SK-N-SH treated with all-trans-retinoic acid at 6 μM for 48 hours (cell line): ENCODE results near the gene COPS9.

Experiments
- ARNTL ChIP-seq: fragments of 450-650 bp; formaldehyde crosslinking; IDR thresholded peaks from 2 replicates; pipeline ENCODE4 v1.5.0; 2020; ENCODE audit warnings: low read depth, mild to moderate bottlenecking, moderate library complexity, borderline replicate concordance
- CSDC2 ChIP-seq: fragments of 250-450 bp; sonication (Bioruptor Pico); IDR thresholded peaks from 2 replicates; pipeline ENCODE4 v1.5.0; 2020; ENCODE audit warnings: mild to moderate bottlenecking, moderate library complexity
- GLIS3 ChIP-seq: fragments of 250-450 bp; sonication (Bioruptor Pico); IDR thresholded peaks from 2 replicates; pipeline ENCODE4 v1.5.0; 2020; ENCODE audit warnings: mild to moderate bottlenecking, moderate library complexity
- PPARA ChIP-seq: fragments of 250-450 bp; sonication (Bioruptor Pico); IDR thresholded peaks from 2 replicates; pipeline ENCODE4 v1.5.0; 2020; ENCODE audit warnings: mild to moderate bottlenecking, borderline replicate concordance
- RARB ChIP-seq: fragments of 250-450 bp; sonication (Bioruptor Pico); IDR thresholded peaks from 2 replicates; pipeline ENCODE4 v1.8.0; 2021; ENCODE audit warnings: mild to moderate bottlenecking, moderate library complexity
- SNAI2 ChIP-seq: fragments of 250-450 bp; sonication (Bioruptor Pico); IDR thresholded peaks from 2 replicates; pipeline ENCODE4 v1.5.0; 2020; ENCODE audit warnings: mild to moderate bottlenecking, moderate library complexity
- TCF4 ChIP-seq: fragments of 250-450 bp; sonication (Bioruptor Pico); IDR thresholded peaks from 2 replicates; pipeline ENCODE4 v1.8.0; 2021; ENCODE audit warnings: mild to moderate bottlenecking, moderate library complexity, borderline replicate concordance
- ZFP3 ChIP-seq: fragments of 250-450 bp; sonication (Bioruptor Pico); IDR thresholded peaks from 2 replicates; pipeline ENCODE4 v1.5.0; 2020; ENCODE audit warnings: mild to moderate bottlenecking, moderate library complexity
- ZFP30 ChIP-seq: fragments of 450-650 bp; formaldehyde crosslinking; IDR thresholded peaks from 2 replicates; pipeline ENCODE4 v1.5.0; 2022; ENCODE audit warnings: mild to moderate bottlenecking, moderate library complexity
- ZNF8 ChIP-seq: fragments of 450-650 bp; formaldehyde crosslinking; IDR thresholded peaks from 2 replicates; pipeline ENCODE4 v1.5.0; 2020; ENCODE audit warnings: mild to moderate bottlenecking, moderate library complexity
- TF ChIP-seq, protein P1 (sequence below): fragments of 250-450 bp; sonication (Bioruptor Pico); IDR thresholded peaks from 2 replicates; pipeline ENCODE4 v1.8.0; 2020; ENCODE audit warnings: mild to moderate bottlenecking, moderate library complexity, borderline replicate concordance

DNA sequence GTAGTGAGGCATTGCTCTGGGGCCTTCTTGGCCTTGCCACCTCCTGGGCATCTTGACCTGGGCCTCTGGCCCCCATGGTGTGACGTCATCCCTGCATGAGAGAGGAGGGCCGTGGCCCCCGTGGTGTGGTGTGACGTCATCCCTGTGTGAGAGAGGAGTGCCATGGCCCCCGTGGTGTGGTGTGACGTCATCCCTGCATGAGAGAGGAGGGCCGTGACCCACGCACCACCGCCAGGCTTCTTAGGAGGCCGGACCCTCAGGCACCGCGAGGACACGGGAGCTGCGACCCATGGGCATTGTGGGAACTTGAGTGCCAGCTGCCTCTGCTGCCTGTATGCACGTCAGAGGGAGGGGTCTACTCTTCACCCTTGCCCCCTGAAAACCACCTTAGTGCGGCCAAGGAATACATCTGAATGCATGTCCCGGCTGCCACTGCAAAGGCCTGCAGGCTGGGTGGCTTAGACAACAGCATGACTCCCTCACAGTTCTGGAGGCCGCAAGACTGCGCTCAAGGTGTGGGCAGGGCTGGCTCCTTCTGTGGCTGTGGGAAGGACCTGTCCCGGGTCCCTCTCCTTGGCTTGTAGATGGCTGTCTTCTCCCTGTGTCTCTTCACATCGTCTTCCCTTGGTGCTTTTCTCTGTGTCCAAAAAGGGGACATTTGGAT is 25.1 kb upstream of the COPS9 start:
- TF ChIP-seq ZFP3 (CRISPR knock-in tag) (no peak), SNAI2 (CRISPR knock-in tag) (no peak), PPARA (CRISPR knock-in tag) (no peak), CSDC2 (no peak), ARNTL (no peak), ZNF8 (CRISPR knock-in tag) (no peak), RARB (CRISPR knock-in tag) (no peak), GLIS3 (no peak), ZFP30 (no peak), TCF4 (CRISPR knock-in tag) (no peak)
- TF ChIP-seq, protein P1, sequence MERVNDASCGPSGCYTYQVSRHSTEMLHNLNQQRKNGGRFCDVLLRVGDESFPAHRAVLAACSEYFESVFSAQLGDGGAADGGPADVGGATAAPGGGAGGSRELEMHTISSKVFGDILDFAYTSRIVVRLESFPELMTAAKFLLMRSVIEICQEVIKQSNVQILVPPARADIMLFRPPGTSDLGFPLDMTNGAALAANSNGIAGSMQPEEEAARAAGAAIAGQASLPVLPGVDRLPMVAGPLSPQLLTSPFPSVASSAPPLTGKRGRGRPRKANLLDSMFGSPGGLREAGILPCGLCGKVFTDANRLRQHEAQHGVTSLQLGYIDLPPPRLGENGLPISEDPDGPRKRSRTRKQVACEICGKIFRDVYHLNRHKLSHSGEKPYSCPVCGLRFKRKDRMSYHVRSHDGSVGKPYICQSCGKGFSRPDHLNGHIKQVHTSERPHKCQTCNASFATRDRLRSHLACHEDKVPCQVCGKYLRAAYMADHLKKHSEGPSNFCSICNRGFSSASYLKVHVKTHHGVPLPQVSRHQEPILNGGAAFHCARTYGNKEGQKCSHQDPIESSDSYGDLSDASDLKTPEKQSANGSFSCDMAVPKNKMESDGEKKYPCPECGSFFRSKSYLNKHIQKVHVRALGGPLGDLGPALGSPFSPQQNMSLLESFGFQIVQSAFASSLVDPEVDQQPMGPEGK: no peak
